Mesenchymal stem cell (in vitro differentiated cells and primary cell): ENCODE results near the gene ITSN2.
A peak's percentile ranks its signal among the peaks of the same experiment; 100 is the strongest.

Experiments
- DNase-seq: peaks from one replicate; pipeline ENCODE4 v3.0.0-alpha.2; 2013
- H2AFZ ChIP-seq: one replicate; pipeline ENCODE4 v1.6.1; 2013; ENCODE audit warnings: low read depth, mild to moderate bottlenecking, control low read depth, inconsistent platforms, low read length, moderate library complexity
- H2AK5ac ChIP-seq: 2 replicates; pipeline ENCODE4 v1.6.1; 2013; ENCODE audit warnings: low read length, moderate library complexity, mild to moderate bottlenecking, inconsistent platforms; ENCODE audit not compliant: severe bottlenecking
- H2BK120ac ChIP-seq: one replicate; pipeline ENCODE4 v1.6.1; 2013; ENCODE audit warnings: low read depth, mild to moderate bottlenecking, inconsistent platforms, low read length, moderate library complexity
- H2BK12ac ChIP-seq, 2 experiments: one replicate each; pipeline ENCODE4 v1.6.1; 2013; ENCODE audit warnings: inconsistent platforms in 2 of 2, low read length in 2 of 2, mild to moderate bottlenecking in 2 of 2, moderate library complexity in 2 of 2, control low read depth in 1 of 2
- H2BK15ac ChIP-seq: one replicate; pipeline ENCODE4 v1.6.1; 2013; ENCODE audit warnings: mild to moderate bottlenecking, low read depth, inconsistent platforms; ENCODE audit not compliant: poor library complexity, severe bottlenecking
- H2BK5ac ChIP-seq: 2 replicates; pipeline ENCODE4 v1.6.1; 2013; ENCODE audit warnings: low read depth, mild to moderate bottlenecking, low read length, control low read depth, inconsistent platforms; ENCODE audit not compliant: poor library complexity, severe bottlenecking
- H3K14ac ChIP-seq, 2 experiments: one replicate each; pipeline ENCODE4 v1.6.1; 2013; ENCODE audit warnings: inconsistent platforms in 2 of 2, low read length in 2 of 2, control low read depth in 1 of 2, mild to moderate bottlenecking in 1 of 2, moderate library complexity in 1 of 2
- H3K18ac ChIP-seq, 2 experiments: one replicate each; pipeline ENCODE4 v1.6.1; 2013; ENCODE audit warnings: inconsistent platforms in 2 of 2, low read length in 2 of 2, control low read depth in 1 of 2, low read depth in 1 of 2, mild to moderate bottlenecking in 1 of 2
- H3K23ac ChIP-seq, 2 experiments: one replicate each; pipeline ENCODE4 v1.6.1; 2013; ENCODE audit warnings: inconsistent platforms in 2 of 2, low read length in 2 of 2, mild to moderate bottlenecking in 2 of 2, moderate library complexity in 2 of 2, control low read depth in 1 of 2
- H3K27ac ChIP-seq: 2 replicates; pipeline ENCODE4 v1.5.1; 2013; ENCODE audit warnings: mild to moderate bottlenecking, moderate library complexity, low read length, control low read depth, inconsistent platforms; ENCODE audit not compliant: poor library complexity, severe bottlenecking
- H3K27me3 ChIP-seq, 2 experiments: 2 replicates each; pipeline versions ENCODE4 v1.6.1 to v1.7.0; 2013; ENCODE audit warnings: low read length in 2 of 2, mild to moderate bottlenecking in 2 of 2, moderate library complexity in 2 of 2, control low read depth in 1 of 2, inconsistent platforms in 1 of 2; ENCODE audit not compliant: control insufficient read depth in 1 of 2, insufficient read depth in 1 of 2
- H3K36me3 ChIP-seq, 2 experiments: 2 replicates each; pipeline versions ENCODE4 v1.6.1 to v1.7.0; 2013; ENCODE audit warnings: low read length in 2 of 2, control low read depth in 1 of 2, inconsistent platforms in 1 of 2, low read depth in 1 of 2, mild to moderate bottlenecking in 1 of 2; ENCODE audit not compliant: insufficient read depth in 2 of 2, control insufficient read depth in 1 of 2
- H3K4ac ChIP-seq, 2 experiments: one replicate each; pipeline ENCODE4 v1.6.1; 2013; ENCODE audit warnings: inconsistent platforms in 2 of 2, low read length in 2 of 2, mild to moderate bottlenecking in 2 of 2, moderate library complexity in 2 of 2, control low read depth in 1 of 2, low read depth in 1 of 2
- H3K4me1 ChIP-seq: 2 replicates; pipeline ENCODE4 v1.6.1; 2013; ENCODE audit warnings: low read depth, low read length, control low read depth; ENCODE audit not compliant: control insufficient read depth, insufficient read depth
- H3K4me2 ChIP-seq: 2 replicates; pipeline ENCODE4 v1.6.1; 2013; ENCODE audit warnings: low read length, mild to moderate bottlenecking, inconsistent platforms; ENCODE audit not compliant: poor library complexity, severe bottlenecking
- H3K4me3 ChIP-seq, 2 experiments: 2 replicates each; pipeline versions ENCODE4 v1.5.1 to v1.7.0; 2013; ENCODE audit warnings: low read length in 2 of 2, mild to moderate bottlenecking in 2 of 2, control low read depth in 1 of 2, low read depth in 1 of 2; ENCODE audit not compliant: insufficient read depth in 1 of 2
- H3K79me1 ChIP-seq: replicated peaks from 2 replicates; pipeline ENCODE4 v1.6.1; 2013; ENCODE audit warnings: mild to moderate bottlenecking, control low read depth, low read length, inconsistent platforms; ENCODE audit not compliant: poor library complexity, severe bottlenecking
- H3K9ac ChIP-seq: 2 replicates; pipeline ENCODE4 v1.7.0; 2013; ENCODE audit warnings: mild to moderate bottlenecking, low read length, moderate library complexity
- H3K9me3 ChIP-seq: 2 replicates; pipeline ENCODE4 v1.7.0; 2013; ENCODE audit warnings: mild to moderate bottlenecking, low read length; ENCODE audit not compliant: control insufficient read depth
- H4K8ac ChIP-seq: one replicate; pipeline ENCODE4 v1.6.1; 2013; ENCODE audit warnings: inconsistent platforms, mild to moderate bottlenecking, low read length, moderate library complexity
- H4K91ac ChIP-seq: one replicate; pipeline ENCODE4 v1.6.1; 2013; ENCODE audit warnings: mild to moderate bottlenecking, low read length, inconsistent platforms
- WGBS: methylation state at CpG from one replicate; pipeline ENCODE4 v1.1.7; 2013; ENCODE audit warnings: mixed read lengths; 5-methylcytosine and 5-hydroxymethylcytosine counted together

ITSN2 gene

DNA sequence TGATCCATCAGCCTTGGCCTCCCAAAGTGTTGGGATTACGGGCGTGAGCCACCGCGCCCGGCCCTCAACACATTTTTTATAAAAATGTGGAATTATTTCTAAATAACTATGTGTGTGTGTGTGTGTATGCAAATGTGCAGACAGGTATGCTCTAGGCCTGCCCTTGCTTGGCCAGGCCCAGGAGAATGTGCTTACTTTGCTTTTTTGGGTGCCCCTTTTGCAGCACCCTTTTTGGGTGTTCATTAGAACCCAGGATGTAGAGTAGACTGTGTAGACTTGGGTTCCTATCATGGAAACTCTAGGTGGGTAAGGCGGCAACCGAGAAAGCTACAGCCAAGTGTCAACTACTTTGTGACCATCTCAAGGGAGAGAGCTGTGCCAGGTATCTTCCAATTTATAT is 11.7 kb upstream of the ITSN2 start:
- no peak overlapping the region for H3K9ac ChIP-seq
- DNase-seq: no peak
- no peak overlapping the region for H3K14ac ChIP-seq
- H2BK12ac ChIP-seq: no peak overlapping the region
- no peak overlapping the region for H3K4me2 ChIP-seq
- H4K91ac ChIP-seq: no peak overlapping the region
- H3K36me3 ChIP-seq: no peaks in the 10 kb centered on the region
- H3K4me3 ChIP-seq: no peak overlapping the region
- no peak overlapping the region for H3K27ac ChIP-seq
- 98% methylated on average over 3 of the region's 7 CpGs for WGBS
- H2BK5ac ChIP-seq: no peak overlapping the region
- no peaks in the 10 kb centered on the region for H3K4me1 ChIP-seq
- no peak overlapping the region for H2BK15ac ChIP-seq
- no peak overlapping the region for H2AFZ ChIP-seq
- no peaks in the 10 kb centered on the region for H3K79me1 ChIP-seq
- no peak overlapping the region for H2AK5ac ChIP-seq
- no peak overlapping the region for H2BK120ac ChIP-seq
- no peak overlapping the region for H3K23ac ChIP-seq
- no peak overlapping the region for H3K4ac ChIP-seq
- H3K9me3 ChIP-seq: no peaks in the 10 kb centered on the region
- no peak overlapping the region for H3K18ac ChIP-seq
- H3K27me3 ChIP-seq: no peaks in the 10 kb centered on the region
- H4K8ac ChIP-seq: no peak overlapping the region

- Histone ChIP-seq H4K8ac (no peak overlapping the region), H3K23ac (no peak overlapping the region), H4K91ac (no peak overlapping the region), H3K27me3 (no peaks in the 10 kb centered on the region), H3K4me3 (no peak overlapping the region), H3K14ac (no peak overlapping the region), H3K9me3 (no peaks in the 10 kb centered on the region), H3K4me1 (peaks cover 7% of the 10 kb centered on the region), H2BK12ac (no peak overlapping the region), H2BK15ac (no peak overlapping the region), H3K9ac (no peak overlapping the region), H3K4ac (no peak overlapping the region), H2BK5ac (no peak overlapping the region), H3K79me1 (no peaks in the 10 kb centered on the region), H2AK5ac (no peak overlapping the region), H2BK120ac (no peak overlapping the region), H3K27ac (no peak overlapping the region), H3K4me2 (no peak overlapping the region), H2AFZ (no peak overlapping the region), H3K36me3 (no peaks in the 10 kb centered on the region), H3K18ac (no peak overlapping the region)
- no peak for DNase-seq
- WGBS: 37% methylated on average over 5 of the region's 5 CpGs
Observed at GRCh38 chr2:24365826-24366225, 5.5 kb upstream of the ITSN2 start.

DNA sequence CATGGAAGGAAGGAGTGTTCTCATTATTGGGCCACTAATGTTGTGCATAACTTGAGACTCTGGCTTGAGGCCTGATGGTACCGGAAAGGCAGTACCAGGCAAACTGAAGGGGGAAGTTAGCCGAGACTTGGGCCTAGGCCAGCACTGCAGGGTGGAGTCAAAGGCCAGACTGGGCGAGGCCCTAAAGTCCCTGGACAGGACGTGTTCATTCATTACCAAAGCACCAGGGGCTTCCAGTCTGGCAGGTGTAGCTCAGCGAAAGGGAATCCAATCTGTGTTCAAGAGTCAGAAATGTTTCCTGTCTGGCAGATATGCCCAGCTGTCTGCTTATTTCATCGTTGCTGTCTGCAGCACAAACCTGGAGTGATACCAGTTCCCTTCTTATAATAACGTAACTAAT is 4.7 kb upstream of the ITSN2 start:
- WGBS: 78% methylated on average over 6 of the region's 7 CpGs
- no peak overlapping the region for H2BK120ac ChIP-seq
- H3K4me1 ChIP-seq: peaks cover 8% of the 10 kb centered on the region
- H3K23ac ChIP-seq: no peak overlapping the region
- H3K27ac ChIP-seq: peak overlapping the region; percentile 25
- DNase-seq: no peak
- no peak overlapping the region for H3K4ac ChIP-seq
- no peak overlapping the region for H3K18ac ChIP-seq
- H3K4me2 ChIP-seq: no peak overlapping the region
- no peak overlapping the region for H2AFZ ChIP-seq
- no peak overlapping the region for H2BK5ac ChIP-seq
- H2BK15ac ChIP-seq: no peak overlapping the region
- H4K91ac ChIP-seq: no peak overlapping the region
- H3K27me3 ChIP-seq: no peaks in the 10 kb centered on the region
- no peak overlapping the region for H3K9ac ChIP-seq
- peaks cover 2% of the 10 kb centered on the region for H3K79me1 ChIP-seq
- H3K4me3 ChIP-seq: no peak overlapping the region
- H3K9me3 ChIP-seq: no peaks in the 10 kb centered on the region
- no peak overlapping the region for H3K14ac ChIP-seq
- no peak overlapping the region for H2AK5ac ChIP-seq
- no peaks in the 10 kb centered on the region for H3K36me3 ChIP-seq
- H2BK12ac ChIP-seq: no peak overlapping the region
- H4K8ac ChIP-seq: no peak overlapping the region

DNA sequence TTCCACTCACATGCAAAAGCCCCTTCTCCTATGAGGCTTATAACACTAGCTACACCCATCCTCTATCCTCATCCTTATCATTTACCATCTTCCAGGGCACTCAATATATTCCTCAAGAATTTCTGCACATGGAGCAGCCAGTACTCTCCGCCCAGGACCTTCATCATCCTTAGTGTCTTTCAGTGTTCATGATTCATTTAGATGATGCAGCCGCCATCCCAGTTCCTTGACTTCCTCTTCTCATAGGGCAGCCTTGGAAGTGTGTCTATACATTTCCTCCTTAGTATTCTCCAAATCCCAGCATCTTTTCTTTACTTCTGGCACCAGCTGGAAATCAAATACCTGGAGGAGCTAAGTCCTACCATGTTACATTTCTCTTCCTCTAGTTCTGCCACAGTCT is 3.0 kb upstream of the ITSN2 start:
- Histone ChIP-seq H3K18ac (no peak overlapping the region), H2BK15ac (no peak overlapping the region), H3K4me1 (peaks cover 10% of the 10 kb centered on the region), H4K91ac (no peak overlapping the region), H3K9me3 (no peaks in the 10 kb centered on the region), H2BK12ac (no peak overlapping the region), H3K4ac (no peak overlapping the region), H3K36me3 (no peaks in the 10 kb centered on the region), H3K4me3 (no peak overlapping the region), H4K8ac (no peak overlapping the region), H3K79me1 (peaks cover 6% of the 10 kb centered on the region), H3K9ac (no peak overlapping the region), H3K14ac (no peak overlapping the region), H2AFZ (no peak overlapping the region), H3K27ac (no peak overlapping the region), H3K27me3 (no peaks in the 10 kb centered on the region), H2BK120ac (no peak overlapping the region), H3K4me2 (no peak overlapping the region), H2BK5ac (no peak overlapping the region), H2AK5ac (no peak overlapping the region), H3K23ac (no peak overlapping the region)
- WGBS: 97% methylated on average over 2 of the region's 2 CpGs
- DNase-seq: no peak
